ENCODE measurements around the gene BICD2.

The BICD2 gene

DNA sequence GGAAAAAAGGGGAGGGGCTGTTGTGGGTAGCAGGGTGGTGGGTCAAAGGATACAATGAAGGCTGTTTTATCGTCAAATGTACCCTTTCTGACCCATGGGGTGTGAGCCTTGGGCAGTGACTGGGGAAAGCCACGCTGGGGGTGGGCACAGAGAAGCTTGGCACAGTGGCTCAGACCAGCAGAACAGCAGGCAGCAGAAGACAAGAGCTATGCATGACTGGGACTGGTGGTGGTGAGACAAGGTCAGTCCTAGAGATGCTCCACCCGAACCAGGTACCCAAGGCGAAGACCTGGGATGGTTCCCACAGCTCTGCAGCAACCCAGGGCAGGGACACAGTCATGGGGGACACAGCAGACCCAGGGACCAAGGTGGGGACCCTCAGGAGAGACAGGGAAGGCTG is 38.3 kb downstream of the BICD2 start:
- TF ChIP-seq, protein P1, sequence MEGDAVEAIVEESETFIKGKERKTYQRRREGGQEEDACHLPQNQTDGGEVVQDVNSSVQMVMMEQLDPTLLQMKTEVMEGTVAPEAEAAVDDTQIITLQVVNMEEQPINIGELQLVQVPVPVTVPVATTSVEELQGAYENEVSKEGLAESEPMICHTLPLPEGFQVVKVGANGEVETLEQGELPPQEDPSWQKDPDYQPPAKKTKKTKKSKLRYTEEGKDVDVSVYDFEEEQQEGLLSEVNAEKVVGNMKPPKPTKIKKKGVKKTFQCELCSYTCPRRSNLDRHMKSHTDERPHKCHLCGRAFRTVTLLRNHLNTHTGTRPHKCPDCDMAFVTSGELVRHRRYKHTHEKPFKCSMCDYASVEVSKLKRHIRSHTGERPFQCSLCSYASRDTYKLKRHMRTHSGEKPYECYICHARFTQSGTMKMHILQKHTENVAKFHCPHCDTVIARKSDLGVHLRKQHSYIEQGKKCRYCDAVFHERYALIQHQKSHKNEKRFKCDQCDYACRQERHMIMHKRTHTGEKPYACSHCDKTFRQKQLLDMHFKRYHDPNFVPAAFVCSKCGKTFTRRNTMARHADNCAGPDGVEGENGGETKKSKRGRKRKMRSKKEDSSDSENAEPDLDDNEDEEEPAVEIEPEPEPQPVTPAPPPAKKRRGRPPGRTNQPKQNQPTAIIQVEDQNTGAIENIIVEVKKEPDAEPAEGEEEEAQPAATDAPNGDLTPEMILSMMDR (conservative IDR thresholded peaks at IDR 0.05; ENCODE audit: low read depth, low read length) = no peak
- H3K4me3 ChIP-seq (ENCODE audit: low read length) = no peak overlapping the region
- DNase-seq (ENCODE audit: low read depth) = no peak

DNA sequence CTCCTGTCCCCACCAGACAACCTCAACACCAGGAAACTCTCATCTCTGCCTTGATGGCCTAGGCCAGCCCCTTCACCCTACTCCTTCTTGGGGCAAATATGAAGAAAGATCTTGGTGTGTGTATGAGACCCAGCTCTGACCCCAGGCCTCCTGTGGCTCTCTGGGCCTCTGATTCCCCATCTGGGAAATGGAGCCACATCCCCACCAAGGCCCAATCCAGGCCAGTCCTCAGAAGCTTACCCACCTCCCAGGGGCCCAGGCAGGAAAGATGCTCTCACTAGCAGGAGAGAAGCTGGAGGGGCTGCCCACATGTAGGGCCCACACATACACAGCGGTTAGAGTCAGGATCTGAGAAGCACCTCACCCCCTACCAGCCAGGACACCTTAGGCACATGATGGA is 38.9 kb downstream of the BICD2 start:
- DNase-seq (ENCODE audit: low read depth) = no peak
- H3K4me3 ChIP-seq (ENCODE audit: low read length) = no peak overlapping the region
- TF ChIP-seq, protein P1 (conservative IDR thresholded peaks at IDR 0.05; ENCODE audit: low read depth, low read length) = no peak

DNA sequence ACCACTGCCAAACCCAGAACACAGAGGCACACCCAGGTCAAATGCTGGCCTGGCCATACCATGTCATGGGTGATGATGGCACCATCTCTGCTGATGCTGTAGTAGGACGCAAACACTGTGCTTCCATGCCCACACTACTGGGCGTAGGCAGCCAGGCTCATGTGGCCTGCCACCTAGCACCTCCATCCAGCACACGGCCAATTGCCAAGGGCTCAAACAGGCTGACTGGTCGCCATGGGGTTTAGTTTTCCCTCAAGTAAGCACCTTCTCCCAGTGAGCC is 39.4 kb downstream of the BICD2 start:
- H3K4me3 ChIP-seq (ENCODE audit: low read length) = no peak overlapping the region
- no peak for DNase-seq (ENCODE audit: low read depth)
- TF ChIP-seq, protein P1 (conservative IDR thresholded peaks at IDR 0.05; ENCODE audit: low read depth, low read length) = no peak

DNA sequence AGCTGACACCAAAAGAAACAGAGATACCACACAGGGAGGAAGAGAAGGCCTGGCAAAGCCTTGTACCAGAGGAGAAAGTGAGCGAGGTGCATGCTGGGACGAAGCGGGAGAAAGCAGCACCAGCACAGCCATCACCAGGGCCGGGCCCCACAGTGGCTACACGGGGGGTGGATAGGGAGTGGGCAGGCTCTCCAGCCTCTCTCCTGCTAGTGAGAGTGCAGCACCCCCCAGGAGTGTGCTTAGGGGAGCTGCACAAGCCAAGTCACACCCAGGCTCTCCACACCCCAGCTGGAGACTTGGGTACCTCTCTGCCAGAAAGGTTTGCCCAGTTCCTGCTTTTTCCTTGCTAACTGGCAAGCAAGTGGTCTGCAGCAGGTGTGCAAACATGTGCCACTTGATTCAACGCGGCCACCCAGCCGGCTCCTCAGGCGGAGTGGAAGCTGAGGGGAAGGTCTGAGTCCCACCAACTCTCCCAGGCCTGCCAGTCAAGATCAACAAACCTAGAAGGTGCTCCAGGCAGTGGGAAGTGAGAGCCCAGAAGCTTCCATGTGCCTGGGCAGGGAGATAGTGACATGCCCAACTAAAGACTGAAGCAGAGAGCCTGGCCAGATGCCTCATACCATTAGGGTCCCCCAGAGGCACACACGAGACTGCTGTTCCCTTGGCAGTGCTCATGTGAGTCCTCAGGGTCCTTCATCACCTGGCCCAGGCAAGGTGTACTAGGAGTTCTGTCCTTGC is 39.9 kb downstream of the BICD2 start:
- no peak overlapping the region for H3K4me3 ChIP-seq (ENCODE audit: low read length)
- TF ChIP-seq, protein P1 (conservative IDR thresholded peaks at IDR 0.05; ENCODE audit: low read depth, low read length) = no peak

DNA sequence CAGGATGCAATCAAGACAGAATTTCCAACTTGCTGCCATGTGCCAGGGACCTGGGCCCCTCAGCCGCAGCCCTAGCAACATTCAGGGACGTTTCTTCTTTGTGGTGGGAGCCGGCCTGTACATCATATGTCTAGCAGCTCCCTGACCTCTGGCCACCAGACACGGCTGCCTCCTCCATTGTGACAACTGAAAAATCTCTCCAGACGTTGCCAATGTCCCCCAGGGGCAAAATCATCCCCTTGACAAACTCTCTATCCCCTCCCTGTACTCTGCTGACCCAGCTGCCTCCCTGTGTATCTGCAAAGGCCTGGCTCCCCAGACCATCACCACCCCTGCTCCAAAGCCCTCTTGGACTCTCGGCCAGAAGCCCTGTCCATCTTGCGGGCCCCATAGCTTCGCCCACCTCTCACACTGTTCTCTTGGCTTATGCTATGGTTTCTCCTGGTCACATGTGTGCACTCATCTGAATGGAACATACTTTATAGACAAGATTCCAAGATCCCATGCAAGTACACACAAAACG is 40.8 kb downstream of the BICD2 start:
- H3K4me3 ChIP-seq (ENCODE audit: low read length) = no peak overlapping the region
- TF ChIP-seq, protein P1 (conservative IDR thresholded peaks at IDR 0.05; ENCODE audit: low read depth, low read length) = no peak
- DNase-seq (ENCODE audit: low read depth) = no peak

More for the DNA sequence above, 39.9 kb downstream of the BICD2 start:
- DNase-seq (ENCODE audit: low read depth) = no peak

DNA sequence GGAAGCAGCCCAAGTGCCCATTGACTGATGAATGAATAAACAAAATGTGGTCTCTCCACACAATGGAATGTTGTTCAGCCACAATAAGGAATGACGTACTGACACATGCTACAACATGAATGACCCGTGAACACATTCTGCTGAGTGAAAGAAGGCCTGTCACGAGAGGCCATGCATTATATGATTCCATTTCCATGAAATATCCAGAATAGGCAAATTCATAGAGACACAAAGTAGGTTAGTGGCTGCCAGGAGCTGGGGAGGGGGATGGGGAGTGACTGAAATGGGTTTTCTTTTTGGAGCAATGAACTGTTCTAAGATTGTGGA is 41.4 kb downstream of the BICD2 start:
- TF ChIP-seq, protein P1 (conservative IDR thresholded peaks at IDR 0.05; ENCODE audit: low read depth, low read length) = no peak
- DNase-seq (ENCODE audit: low read depth) = no peak

More for the DNA sequence above, 41.4 kb downstream of the BICD2 start:
- no peak overlapping the region for H3K4me3 ChIP-seq (ENCODE audit: low read length)
